Activated gamma-delta T cell treated with Interleukin-2 at 50 U/mL for 16 hours (primary cell): Measurements from ENCODE around the gene FMR1.

ENCODE experiments used
- DNase-seq: peaks from one replicate; pipeline ENCODE4 v3.0.0-alpha.2; 2020

FMR1 gene

GRCh38 chrX:147917700-147918695 is 6.3 kb downstream of the FMR1 start:
- no peak for DNase-seq

GRCh38 chrX:147920161-147920666 is 8.5 kb downstream of the FMR1 start:
- no peak for DNase-seq

- no peak for DNase-seq
These were observed 11.9 kb downstream of the FMR1 start for GRCh38 chrX:147923605-147924004.

GRCh38 chrX:147927256-147927655 is 15.5 kb downstream of the FMR1 start:
- DNase-seq, result no peak

- no peak for DNase-seq
These were observed 22.1 kb downstream of the FMR1 start for GRCh38 chrX:147933815-147934214.

GRCh38 chrX:147935156-147935758 is 23.5 kb downstream of the FMR1 start:
- no peak for DNase-seq

GRCh38 chrX:147945286-147945685 is 33.6 kb downstream of the FMR1 start:
- DNase-seq, result no peak

GRCh38 chrX:147948531-147948930 is 36.8 kb downstream of the FMR1 start:
- DNase-seq, result no peak

- no peak for DNase-seq
These were observed 38.6 kb downstream of the FMR1 start for GRCh38 chrX:147950352-147950751.

- no peak for DNase-seq
These were observed 42.3 kb downstream of the FMR1 start for GRCh38 chrX:147953976-147954375.

- no peak for DNase-seq
These were observed 45.6 kb downstream of the FMR1 start for GRCh38 chrX:147957291-147957690.

- DNase-seq, result no peak
These were observed 46.6 kb downstream of the FMR1 start for GRCh38 chrX:147958291-147958690.

- DNase-seq, result no peak
These were observed 49.0 kb downstream of the FMR1 start for GRCh38 chrX:147960722-147961121.

- DNase-seq, result no peak
These were observed 50.8 kb downstream of the FMR1 start for GRCh38 chrX:147962476-147962875.

- DNase-seq, result no peak
These were observed 67.2 kb downstream of the FMR1 start for GRCh38 chrX:147978931-147979330.

GRCh38 chrX:147981038-147981752 is 69.5 kb downstream of the FMR1 start, which contains the start of gene FMR1NB:
Gene FMR1NB (plus strand): TSS chrX:147981337. CDS start chrX:147981403, 66 bp downstream.
- DNase-seq, result no peak
